C4-2B (cell line): ENCODE data around the gene MFAP4.

ENCODE experiments used
- CTCF ChIP-seq: fragments of 450-650 bp; conservative IDR thresholded peaks from 2 replicates; pipeline ENCODE4 v1.5.1; 2017; ENCODE audit warnings: mild to moderate bottlenecking
- ZFX ChIP-seq: fragments of 450-650 bp; IDR thresholded peaks from 2 replicates; pipeline ENCODE4 v1.6.1; 2017

- TF ChIP-seq CTCF (no peak), ZFX (no peak)
Measured at GRCh38 chr17:19421219-19421618, 34.2 kb upstream of the MFAP4 start.
